ENCODE measurements around the gene GEMIN7. TPM values are rescaled to one million over a fixed set of nuclear protein-coding genes. Genes with fewer than 3 reads are reported as not detected.

Gene GEMIN7, protein sequence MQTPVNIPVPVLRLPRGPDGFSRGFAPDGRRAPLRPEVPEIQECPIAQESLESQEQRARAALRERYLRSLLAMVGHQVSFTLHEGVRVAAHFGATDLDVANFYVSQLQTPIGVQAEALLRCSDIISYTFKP
- total RNA-seq: 17.8 and 20.6 TPM in 2 replicates

DNA sequence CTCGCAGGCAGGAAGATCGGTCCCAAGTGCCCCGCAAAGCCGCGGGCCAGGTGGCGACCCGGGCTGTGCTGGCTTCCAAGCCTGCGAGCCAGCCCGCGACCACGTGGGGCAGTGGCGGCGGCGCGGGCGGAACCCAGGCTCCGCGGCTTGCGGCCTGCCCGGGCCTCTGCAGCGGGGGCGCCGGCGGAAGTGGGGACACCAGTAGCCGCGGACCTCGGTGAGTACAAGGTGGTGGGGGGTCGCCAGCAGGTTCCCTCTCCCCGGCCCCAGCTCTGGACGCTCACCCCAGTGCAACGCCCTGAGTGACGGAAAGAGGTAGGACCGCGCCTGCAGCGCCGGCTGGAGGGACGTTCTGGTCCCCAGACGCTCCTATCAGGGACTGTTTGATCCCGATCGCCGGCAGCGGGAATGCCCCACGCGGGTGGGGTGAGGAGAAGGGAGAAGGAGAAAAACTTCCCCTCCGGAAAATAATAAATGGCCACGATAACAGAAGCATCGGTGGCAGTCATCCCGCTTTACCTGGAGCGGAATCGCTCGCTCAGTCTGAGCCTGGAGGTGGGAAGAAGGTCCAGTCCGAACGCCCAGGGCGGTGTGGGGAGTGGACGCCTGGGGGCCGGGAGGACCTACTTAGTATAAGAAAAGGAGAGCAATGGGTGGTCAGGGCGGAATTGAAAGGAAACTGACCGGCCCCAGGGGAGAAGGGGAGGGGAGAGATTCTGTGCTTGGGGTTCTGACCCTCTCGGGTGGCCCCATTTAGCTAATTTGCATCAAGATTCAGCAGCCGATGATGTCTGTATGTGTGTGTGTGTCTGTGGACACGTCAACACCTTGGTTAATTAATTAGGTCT lies at the start of gene GEMIN7:
GEMIN7 (plus strand) TSS at position 198 of the 848 bp plus-strand sequence. CDS start 10,855 bp downstream, outside the sequence.

GRCh38 chr19:45038931-45039893 lies 39.8 kb upstream of the GEMIN7 start, which contains the start of gene CLASRP:
Gene CLASRP (plus strand): TSS chr19:45039045. CDS start chr19:45040213, 1,168 bp downstream.

GRCh38 chr19:45076029-45076850 lies 2.8 kb upstream of the GEMIN7 start, which contains the start of gene ZNF296:
Gene ZNF296 (minus strand): TSS chr19:45076478. CDS start chr19:45076373, 105 bp downstream.

GRCh38 chr19:45092747-45093678 lies 14.0 kb downstream of the GEMIN7 start, which contains the start of gene PPP1R37:
Gene PPP1R37 (plus strand): TSS chr19:45093179. CDS start chr19:45093326, 147 bp downstream.

Other genes starting within 250 kb of the GEMIN7 start
- 90.7 and 110 TPM in 2 replicates for gene NECTIN2, start 233.0 kb upstream of the GEMIN7 start, total RNA-seq
- 44.8 and 73.0 TPM in 2 replicates for gene TOMM40, start 188.0 kb upstream of the GEMIN7 start, total RNA-seq
- 0.28 and 0.81 TPM in 2 replicates for gene APOE, start 173.5 kb upstream of the GEMIN7 start, total RNA-seq
- 0.28 and 0.72 TPM in 2 replicates for gene APOC1, start 164.7 kb upstream of the GEMIN7 start, total RNA-seq
- gene APOC4, start 137.0 kb upstream of the GEMIN7 start, total RNA-seq: not detected in 2 replicates
- gene APOC2, start 133.2 kb upstream of the GEMIN7 start, total RNA-seq: not detected in 2 replicates
- 31.9 and 40.3 TPM in 2 replicates for gene CLPTM1, start 123.9 kb upstream of the GEMIN7 start, total RNA-seq
- 7.1 and 10.7 TPM in 2 replicates for gene RELB, start 77.8 kb upstream of the GEMIN7 start, total RNA-seq
- gene CLASRP, start 40.2 kb upstream of the GEMIN7 start, total RNA-seq: 9.8 and 20.9 TPM in 2 replicates
- 0.09 TPM in 2 replicates for gene ZNF296, start 2.8 kb upstream of the GEMIN7 start, total RNA-seq
- gene PPP1R37, start 13.9 kb downstream of the GEMIN7 start, total RNA-seq: 23.1 and 25.9 TPM in 2 replicates
- 0.09 and 0.19 TPM in 2 replicates for gene NKPD1, start 81.7 kb downstream of the GEMIN7 start, total RNA-seq
- gene TRAPPC6A, start 99.0 kb downstream of the GEMIN7 start, total RNA-seq: 11.6 and 12.7 TPM in 2 replicates
- gene BLOC1S3, start 99.5 kb downstream of the GEMIN7 start, total RNA-seq: 2.2 and 3.9 TPM in 2 replicates
- 0.66 and 2.1 TPM in 2 replicates for gene EXOC3L2, start 166.1 kb downstream of the GEMIN7 start, total RNA-seq
- 10.4 and 18.9 TPM in 2 replicates for gene MARK4, start 172.0 kb downstream of the GEMIN7 start, total RNA-seq
- gene CKM, start 243.6 kb downstream of the GEMIN7 start, total RNA-seq: not detected in 2 replicates

Data from endothelial cell of coronary artery (primary cell).